ENCODE data around the gene TLE2. TPM values are rescaled to one million over a fixed set of nuclear protein-coding genes. Genes with fewer than 3 reads are reported as not detected.

The TLE2 gene
- total and polyA plus RNA-seq, 9 of the 15 experiments (the other 6 are each of a cell fraction or from before 2014, with no cell fraction given), result 0.35 to 13.1 (median 6.2) TPM

GRCh38 chr19:2950286-2951124 is 78.6 kb downstream of the TLE2 start (continued):
- peak; percentile 99 for TF ChIP-seq ZBTB40 (IDR thresholded peaks at IDR 0.05)
- TF ChIP-seq ZBTB40 (CRISPR knock-in tag; IDR thresholded peaks at IDR 0.05), result no peak
- TF ChIP-seq ZNF644 (tag; IDR thresholded peaks at IDR 0.05; ENCODE audit: low read depth), result 0 out of 2 replicates have a peak, but pooled peaks have one; percentile 1
- TF ChIP-seq SIN3B (IDR thresholded peaks at IDR 0.05; ENCODE audit: low read depth), result peak; percentile 79
- peak; percentile 98 for TF ChIP-seq PKNOX1 (IDR thresholded peaks at IDR 0.05)
- TF ChIP-seq CBFB (CRISPR knock-in tag; IDR thresholded peaks at IDR 0.05), result 0 out of 2 replicates have a peak, but pooled peaks have one; percentile 62
- TF ChIP-seq VEZF1 (CRISPR knock-in tag; IDR thresholded peaks at IDR 0.05), result peak; percentile 72
- peak; percentile 73 for TF ChIP-seq FOSL1 (tag; conservative IDR thresholded peaks at IDR 0.05)
- no peak for TF ChIP-seq ZSCAN29 (IDR thresholded peaks at IDR 0.05)
- peak; percentile 91 for TF ChIP-seq NFRKB (IDR thresholded peaks at IDR 0.05; ENCODE audit: low read depth)
- TF ChIP-seq CBX3 (IDR thresholded peaks at IDR 0.05; ENCODE audit: borderline replicate concordance in 1 of 2, low read length in 2 of 2), result peak in 1 of 2 experiments; percentile 6; a peak in 1 of 3 replicates
- TF ChIP-seq ZNF324 (CRISPR knock-in tag; IDR thresholded peaks at IDR 0.05), result peak; percentile 42; the same call in 1 of the 2 replicates
- TF ChIP-seq ZNF75A (CRISPR knock-in tag; IDR thresholded peaks at IDR 0.05), result 0 out of 2 replicates have a peak, but pooled peaks have one; percentile 55
- peak; percentile 87 for TF ChIP-seq DACH1 (IDR thresholded peaks at IDR 0.05; ENCODE audit: partially characterized antibody)
- peak; percentile 26 for TF ChIP-seq RBM25 (IDR thresholded peaks at IDR 0.05; ENCODE audit: low read depth, low read length, severe bottlenecking)
- TF ChIP-seq SMARCA4 (IDR thresholded peaks at IDR 0.05), result peak; percentile 8; the same call in 1 of the 2 replicates
- TF ChIP-seq HDAC1 (IDR thresholded peaks at IDR 0.05), result no peak
